GM12878 (cell line): ENCODE results near the gene DAZAP2. TPM values are rescaled to one million over a fixed set of nuclear protein-coding genes. Genes with fewer than 3 reads are reported as not detected.

Source experiments
- ATAC-seq: fragments of 200-7000 bp; cut with Tn5 transposase; 3 replicates; pipeline ENCODE4 v1.9.1; 2020; ENCODE audit warnings: mild to moderate bottlenecking, moderate library complexity
- BruUV-seq: library from RNA; stranded (reverse); fragments of 400-500 nt; replicated peaks from 2 replicates; lab custom pipeline; 2021; lab: Mats Ljungman, UMichigan
- CTCF ChIA-PET: fragments of 300-600 bp; sonication (Branson Sonifier 250); formaldehyde crosslinking; extraction: SDS; loops from one replicate; lab custom pipeline; 2021; ENCODE audit warnings: inconsistent platforms; lab: Yijun Ruan, JAX
- POLR2A ChIA-PET: fragments of 350-600 bp; formaldehyde crosslinking; extraction: SDS; loops from one replicate; lab custom pipeline; 2021; ENCODE audit warnings: inconsistent platforms; lab: Charles Lee
- RAD21 ChIA-PET: fragments of 300-600 bp; sonication (Branson Sonifier 250); formaldehyde crosslinking; loops from one replicate; lab custom pipeline; 2023; ENCODE audit warnings: antibody characterized with exemption; ENCODE audit not compliant: unreplicated experiment; lab: Charles Lee
- SMC1A ChIA-PET: fragments of 300-600 bp; sonication (Branson Sonifier 250); formaldehyde crosslinking; loops from one replicate; lab custom pipeline; 2023; ENCODE audit not compliant: unreplicated experiment, uncharacterized antibody; lab: Charles Lee
- DNase-seq: peaks from one replicate; pipeline ENCODE4 v3.0.0-alpha.2; 2011; ENCODE audit warnings: low read depth, low spot score
- FAIRE-seq: peaks from 3 replicates; lab custom pipeline; 2011; peaks lifted over from hg19 to GRCh38; lab: Jason Lieb, UNC
- H2AFZ ChIP-seq: 2 replicates; pipeline ENCODE4 v1.6.0; 2011; ENCODE audit warnings: low read depth, low read length, control low read depth; ENCODE audit not compliant: control insufficient read depth
- H3K27ac ChIP-seq: 2 replicates; pipeline ENCODE4 v1.5.1; 2011; ENCODE audit warnings: control low read depth; ENCODE audit not compliant: control insufficient read depth, insufficient read depth
- H3K27me3 ChIP-seq, 2 experiments: replicated peaks in 1 of 2; 2 replicates each; pipeline versions ENCODE4 v1.6.0 to v1.6.1; 2011; ENCODE audit warnings: low read length in 1 of 2; ENCODE audit not compliant: control insufficient read depth in 2 of 2, insufficient read depth in 2 of 2
- H3K36me3 ChIP-seq, 2 experiments: 2 replicates each; pipeline ENCODE4 v1.5.1; 2011; ENCODE audit warnings: low read length in 1 of 2; ENCODE audit not compliant: control insufficient read depth in 2 of 2, insufficient read depth in 2 of 2
- H3K4me1 ChIP-seq: 2 replicates; pipeline ENCODE4 v1.6.1; 2011; ENCODE audit warnings: mild to moderate bottlenecking, low read length, moderate library complexity, mixed read lengths; ENCODE audit not compliant: control insufficient read depth, insufficient read depth
- H3K4me2 ChIP-seq: 2 replicates; pipeline ENCODE4 v1.6.0; 2011; ENCODE audit warnings: control low read depth; ENCODE audit not compliant: control insufficient read depth, insufficient read depth
- H3K4me3 ChIP-seq: fragments of 200-600 bp; sonication (generic); 2 replicates; pipeline ENCODE4 v1.5.1; 2016
- H3K79me2 ChIP-seq: 2 replicates; pipeline ENCODE4 v1.6.0; 2011; ENCODE audit warnings: low read length; ENCODE audit not compliant: control insufficient read depth, insufficient read depth
- H3K9ac ChIP-seq: 2 replicates; pipeline ENCODE4 v1.8.0; 2011; ENCODE audit warnings: low read length, control low read depth, mixed read lengths; ENCODE audit not compliant: control insufficient read depth, insufficient read depth
- H3K9me3 ChIP-seq: replicated peaks from 3 replicates; pipeline ENCODE4 v1.5.1; 2011; ENCODE audit warnings: mild to moderate bottlenecking, low read length; ENCODE audit not compliant: control insufficient read depth, insufficient read depth
- H4K20me1 ChIP-seq: 2 replicates; pipeline ENCODE4 v1.6.0; 2011; ENCODE audit not compliant: control insufficient read depth, insufficient read depth
- ATF2 ChIP-seq: IDR thresholded peaks from 2 replicates; pipeline ENCODE4 v1.6.1; 2012; ENCODE audit warnings: low read length, inconsistent platforms
- CEBPB ChIP-seq, 2 experiments: fragments of 150-350 bp in 1 of 2; IDR thresholded peaks; 2 replicates each; pipeline ENCODE4 v1.6.1; 2012 to 2014; ENCODE audit warnings: low read depth in 2 of 2, low read length in 2 of 2, borderline replicate concordance in 1 of 2, inconsistent platforms in 1 of 2
- CTCF ChIP-seq, 3 experiments: IDR thresholded peaks in 2 of 3; conservative IDR thresholded peaks in 1 of 3; 2 replicates each; pipeline ENCODE4 v1.5.1; 2011; ENCODE audit warnings: low read depth in 3 of 3, low read length in 3 of 3, mild to moderate bottlenecking in 3 of 3, control low read depth in 2 of 3, moderate library complexity in 2 of 3, inconsistent platforms in 1 of 3, mixed read lengths in 1 of 3; ENCODE audit not compliant: control insufficient read depth in 2 of 3, insufficient read depth in 1 of 3; ENCODE audit errors: extremely low read depth in 1 of 3
- E2F4 ChIP-seq: IDR thresholded peaks from 2 replicates; pipeline ENCODE4 v1.6.1; 2012; ENCODE audit warnings: low read depth, low read length, improper control_type of control experiment
- EED ChIP-seq: sonication (generic); IDR thresholded peaks from 2 replicates; pipeline ENCODE4 v1.6.1; 2016; ENCODE audit warnings: antibody characterized with exemption, low read depth
- GABPA ChIP-seq: IDR thresholded peaks from 2 replicates; pipeline ENCODE4 v1.6.1; 2014; ENCODE audit warnings: antibody characterized with exemption, low read depth, mild to moderate bottlenecking, inconsistent platforms
- IKZF1 ChIP-seq: fragments of 450-650 bp; conservative IDR thresholded peaks from 2 replicates; pipeline ENCODE4 v1.6.1; 2017; ENCODE audit warnings: antibody characterized with exemption, mild to moderate bottlenecking
- IKZF2 ChIP-seq, 2 experiments: fragments of 450-650 bp; IDR thresholded peaks; 2 replicates each; pipeline ENCODE4 v1.6.1; 2017; ENCODE audit warnings: mild to moderate bottlenecking in 2 of 2, moderate library complexity in 2 of 2
- IRF3 ChIP-seq: fragments of 450-650 bp; IDR thresholded peaks from 2 replicates; pipeline ENCODE4 v1.6.1; 2014; ENCODE audit warnings: mild to moderate bottlenecking
- IRF5 ChIP-seq: fragments of 450-650 bp; IDR thresholded peaks from 2 replicates; pipeline ENCODE4 v1.6.1; 2017; ENCODE audit warnings: borderline replicate concordance
- KAT2A ChIP-seq: conservative IDR thresholded peaks from 2 replicates; pipeline ENCODE4 v1.6.1; 2011; ENCODE audit warnings: low read depth, low read length; ENCODE audit not compliant: control insufficient read depth
- MEF2B ChIP-seq: fragments of 450-650 bp; IDR thresholded peaks from 2 replicates; pipeline ENCODE4 v1.6.1; 2018; ENCODE audit warnings: mild to moderate bottlenecking, moderate library complexity; ENCODE audit not compliant: partially characterized antibody, poor library complexity, severe bottlenecking
- POLR2AphosphoS5 ChIP-seq: IDR thresholded peaks from 2 replicates; pipeline ENCODE4 v1.6.1; 2011; ENCODE audit warnings: mild to moderate bottlenecking, low read length, inconsistent platforms
- RAD21 ChIP-seq: IDR thresholded peaks from 2 replicates; pipeline ENCODE4 v1.6.1; 2011; ENCODE audit warnings: mild to moderate bottlenecking, low read depth, low read length, moderate library complexity; ENCODE audit not compliant: insufficient read depth
- SIN3A ChIP-seq: IDR thresholded peaks from 2 replicates; pipeline ENCODE4 v1.6.1; 2012; ENCODE audit warnings: low read depth, low read length, improper control_type of control experiment
- SMC3 ChIP-seq: IDR thresholded peaks from 2 replicates; pipeline ENCODE4 v1.6.1; 2011; ENCODE audit warnings: low read length, improper control_type of control experiment, borderline replicate concordance
- YBX1 ChIP-seq: fragments of 450-650 bp; IDR thresholded peaks from 2 replicates; pipeline ENCODE4 v1.6.1; 2016; ENCODE audit warnings: antibody characterized with exemption
- WGBS: methylation state at CpG from one replicate; pipeline ENCODE4 v1.1.6; 2016; ENCODE audit warnings: low lambda C conversion rate; ENCODE audit not compliant: insufficient replicate concordance, insufficient coverage; ENCODE audit errors: missing lambda C conversion rate; 5-methylcytosine and 5-hydroxymethylcytosine counted together
- in situ Hi-C: fragments of 300-500 bp; cut with MboI; formaldehyde crosslinking; loops from 9 replicates; pipeline ENCODE4 v1.14.3; 2018; ENCODE audit warnings: mixed read lengths
- intact Hi-C: fragments of 100-400 bp; cut with micrococcal nuclease; formaldehyde crosslinking; loops from one replicate; pipeline ENCODE4 v1.14.2; 2022; ENCODE audit not compliant: unreplicated experiment
- polyA plus RNA-seq, 11 experiments: library from polyadenylated mRNA; depleted of rRNA in 4 of 11; unstranded in 6 of 11; stranded (reverse) in 5 of 11; fragments of >200 nt; fragmentation: Nextera tagmentation in 4 of 11; fragmentation: Illumina TruSeq in 1 of 11; extraction: Ambion mirVana in 4 of 11; extraction: Trizol in 1 of 11; gene quantifications; 1 replicate in 1 of 11; 2 replicates in 10 of 11; pipeline versions ENCODE4 v1.2.1 to v1.2.3, GENCODE V29; 2011 to 2016; ENCODE audit warnings: inconsistent platforms in 2 of 11, missing spikeins in 2 of 11, low read depth in 1 of 11
- total RNA-seq, 4 experiments: library from RNA; depleted of rRNA in 3 of 4; stranded (reverse); fragments of >200 nt in 3 of 4; fragmentation: Illumina TruSeq in 1 of 4; extraction: Trizol in 1 of 4; gene quantifications; 2 replicates each; pipeline versions ENCODE4 v1.2.1 to v1.2.3, GENCODE V29; 2013 to 2021

Gene DAZAP2
- total and polyA plus RNA-seq, 10 of the 15 experiments (the other 5 are each of a cell fraction or from before 2014, with no cell fraction given) = 71.0 to 267 (median 158) TPM

GRCh38 chr12:51246254-51246853 is 7.7 kb downstream of the DAZAP2 start:
- FAIRE-seq = no peak
- TF ChIP-seq IKZF1 (peak; percentile 61; the same call in 1 of the 2 replicates), EED (peak; percentile 81), SIN3A (no peak), SMC3 (no peak), IRF5 (no peak), YBX1 (no peak), POLR2AphosphoS5 (peak; percentile 69), IRF3 (no peak), CEBPB (IDR thresholded peaks at IDR 0.05; ENCODE audit: borderline replicate concordance in 1 of 2, low read depth in 2 of 2, low read length in 2 of 2) (no peak), RAD21 (peak; percentile 59), KAT2A (no peak), MEF2B (no peak), GABPA (peak; percentile 45; the same call in 1 of the 2 replicates), IKZF2 (IDR thresholded peaks at IDR 0.05) (peak; percentile 34 to 52; a peak in 2 of 4 replicates), ATF2 (0 out of 2 replicates have a peak, but pooled peaks have one; percentile 16), CTCF (IDR thresholded peaks at IDR 0.05 in 2 of 3, conservative IDR thresholded peaks at IDR 0.05 in 1 of 3; ENCODE audit: control insufficient read depth in 2 of 3, extremely low read depth in 1 of 3, insufficient read depth in 1 of 3, low read depth in 3 of 3, low read length in 3 of 3) (peak in 2 of 3 experiments; percentile 26 to 38; a peak in 3 of 6 replicates), E2F4 (no peak)

More at GRCh38 chr12:51246254-51246853, 7.7 kb downstream of the DAZAP2 start:
- H3K4me3 ChIP-seq = no peak overlapping the region
- peaks cover 10% of the 10 kb centered on the region for H3K4me1 ChIP-seq
- ChIA-PET RAD21 (no interaction called here), POLR2A (interaction anchor here (0.6 to 1.5 kb wide), 2 partner anchors 16 to 31 kb away, joined by 4 to 7 read pairs; no protein-coding TSS in a partner anchor), SMC1A (no interaction called here), CTCF (no interaction called here)
- intact Hi-C loops = no loop called here
- H3K79me2 ChIP-seq = no peaks in the 10 kb centered on the region; the same call in 1 of the 2 replicates
- no peak overlapping the region for H3K9ac ChIP-seq
- H3K27me3 ChIP-seq = no peaks in the 10 kb centered on the region
- WGBS = 26% methylated on average over 7 of the region's 7 CpGs
- peak overlapping the region; percentile 25; the same call in 1 of the 2 replicates for H3K4me2 ChIP-seq
- no peaks in the 10 kb centered on the region for H3K9me3 ChIP-seq
- in situ Hi-C loops = no loop called here
- BruUV-seq = no TSS peak
- DNase-seq = no peak
- no peaks in the 10 kb centered on the region for H4K20me1 ChIP-seq
- peak overlapping the region; percentile 40; the same call in 1 of the 2 replicates for H2AFZ ChIP-seq
- peak overlapping the region; percentile 48 for H3K27ac ChIP-seq
- H3K36me3 ChIP-seq = peaks cover 0 to 23% of the 10 kb centered on the region in 2 experiments; a peak in 2 of 4 replicates
- ATAC-seq = peak; percentile 27; the same call in 2 of the 3 replicates
